NCI-H2196 (cell line): ENCODE measurements around the gene SIPA1.
"Not testable (repeated sequence)": the region's sequence is repeated elsewhere in the genome, so short reads cannot be mapped to it uniquely, and the experiment has no call there.

ENCODE experiments used
- DNase-seq: peaks from one replicate; lab custom pipeline; 2025; ENCODE audit not compliant: unreplicated experiment; lab: John Stamatoyannopoulos, UW

Gene SIPA1

DNA sequence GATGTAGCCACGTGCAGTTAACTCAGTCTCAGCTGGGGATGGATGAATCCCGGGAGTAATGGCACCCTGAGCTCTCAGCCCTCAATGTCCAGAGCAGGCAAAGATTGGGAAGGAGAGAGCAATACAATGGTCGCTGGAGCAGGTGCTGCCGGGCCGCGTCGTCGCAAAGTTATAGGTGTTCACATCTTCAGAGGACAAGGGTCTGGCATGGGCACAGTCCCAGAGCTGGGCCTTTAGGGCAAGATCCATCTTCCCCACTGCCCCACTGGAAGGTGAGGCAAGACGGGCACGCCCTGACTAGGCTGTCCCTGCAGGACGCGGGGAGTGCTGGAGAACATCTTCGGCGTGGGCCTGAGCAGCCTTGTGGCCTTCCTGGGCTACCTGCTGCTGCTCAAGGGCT, 14.7 kb upstream of the SIPA1 start:
- DNase-seq, result no peak

DNA sequence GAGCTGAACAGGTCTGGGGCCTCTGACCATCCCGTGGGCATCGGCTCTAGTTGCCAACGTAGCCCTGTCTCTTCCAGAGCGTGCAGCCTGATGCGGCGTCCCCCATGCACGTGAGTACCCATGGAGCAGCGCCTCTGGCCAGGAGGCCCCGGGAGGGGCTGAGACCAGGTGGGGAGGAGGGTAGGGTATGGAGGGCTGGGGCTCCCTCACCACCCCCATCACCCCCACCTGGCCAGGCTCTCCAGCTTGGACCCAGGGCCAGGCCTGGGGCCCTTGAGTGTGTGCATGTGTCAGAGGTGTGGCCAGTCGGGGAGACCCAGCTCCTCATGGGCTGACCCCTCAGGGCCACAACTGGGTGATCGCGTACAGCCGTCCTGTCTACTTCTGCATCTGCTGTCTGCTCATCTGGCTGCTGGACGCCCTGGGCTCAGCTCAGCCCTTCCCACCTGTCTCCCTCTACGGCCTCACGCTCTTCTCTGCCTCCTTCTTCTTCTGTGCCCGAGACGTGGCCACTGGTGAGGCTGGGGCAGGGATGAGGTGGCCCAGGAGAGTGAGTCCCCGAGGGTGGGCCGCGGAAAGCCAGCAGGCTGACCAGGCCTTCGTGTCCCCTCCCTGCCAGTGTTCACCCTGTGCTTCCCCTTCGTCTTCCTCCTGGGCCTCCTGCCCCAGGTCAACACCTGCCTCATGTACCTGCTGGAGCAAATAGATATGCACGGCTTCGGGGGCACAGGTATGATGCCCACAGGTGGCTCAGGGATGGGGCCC, 13.9 kb upstream of the SIPA1 start:
- DNase-seq, result no peak

DNA sequence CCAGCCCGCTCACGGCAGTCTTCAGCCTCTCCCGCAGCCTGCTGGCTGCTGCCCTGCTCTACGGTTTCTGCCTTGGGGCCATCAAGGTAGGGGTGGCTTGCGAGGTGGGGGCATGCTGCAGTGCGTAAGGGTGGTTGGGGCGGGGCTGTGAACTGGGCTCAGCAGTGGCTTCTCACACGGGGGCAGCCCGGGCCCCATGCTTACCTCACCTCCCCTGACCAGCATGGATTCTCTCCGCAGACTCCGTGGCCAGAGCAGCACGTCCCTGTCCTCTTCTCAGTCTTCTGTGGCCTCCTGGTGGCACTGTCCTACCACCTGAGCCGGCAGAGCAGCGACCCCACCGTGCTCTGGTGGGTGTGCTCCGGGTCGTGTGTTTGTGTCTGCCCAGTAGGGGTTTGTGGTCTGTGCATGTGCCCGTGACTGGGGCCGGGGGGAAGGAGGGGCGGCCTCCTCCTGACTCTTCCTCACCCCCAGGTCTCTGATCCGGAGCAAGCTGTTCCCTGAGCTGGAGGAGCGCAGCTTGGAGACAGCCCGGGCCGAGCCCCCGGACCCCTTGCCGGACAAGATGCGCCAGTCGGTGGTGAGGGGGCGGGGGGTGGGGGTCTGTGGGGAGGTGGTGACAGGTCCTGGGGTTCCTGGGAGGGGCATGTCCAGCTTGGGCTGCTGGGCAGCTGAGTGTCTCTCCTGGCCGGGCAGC, 12.8 kb upstream of the SIPA1 start:
- no peak for DNase-seq

DNA sequence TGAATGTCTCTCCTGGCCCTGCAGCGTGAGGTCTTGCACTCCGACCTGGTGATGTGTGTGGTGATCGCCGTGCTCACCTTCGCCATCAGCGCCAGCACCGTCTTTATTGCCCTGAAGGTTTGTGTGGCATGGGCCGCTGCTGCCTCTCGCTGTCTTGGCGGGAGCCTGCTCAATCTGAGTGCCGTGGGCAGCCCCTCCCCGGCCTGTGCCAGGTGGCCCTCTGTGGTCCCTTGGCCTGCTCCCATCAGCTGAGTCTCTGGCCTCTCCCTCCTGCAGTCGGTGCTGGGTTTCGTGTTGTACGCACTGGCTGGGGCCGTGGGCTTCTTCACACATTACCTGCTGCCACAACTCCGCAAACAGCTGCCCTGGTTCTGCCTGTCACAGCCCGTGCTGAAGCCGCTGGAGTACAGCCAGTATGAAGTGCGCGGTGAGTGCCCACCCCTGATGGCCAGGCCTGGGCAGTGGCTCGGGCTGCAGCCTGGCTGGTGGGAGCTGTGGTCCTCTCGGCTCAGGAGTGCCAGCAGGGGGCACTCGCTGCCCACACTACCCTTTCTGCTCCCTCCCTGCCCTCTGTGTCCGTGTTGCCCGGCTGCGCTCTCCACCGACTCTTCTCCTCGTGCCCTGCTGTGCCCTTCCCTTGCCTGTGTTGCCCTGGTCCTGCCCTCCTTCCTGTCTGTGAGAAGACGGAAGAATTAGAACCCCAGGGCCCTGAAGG, 12.1 kb upstream of the SIPA1 start:
- DNase-seq, result peak; percentile 21

DNA sequence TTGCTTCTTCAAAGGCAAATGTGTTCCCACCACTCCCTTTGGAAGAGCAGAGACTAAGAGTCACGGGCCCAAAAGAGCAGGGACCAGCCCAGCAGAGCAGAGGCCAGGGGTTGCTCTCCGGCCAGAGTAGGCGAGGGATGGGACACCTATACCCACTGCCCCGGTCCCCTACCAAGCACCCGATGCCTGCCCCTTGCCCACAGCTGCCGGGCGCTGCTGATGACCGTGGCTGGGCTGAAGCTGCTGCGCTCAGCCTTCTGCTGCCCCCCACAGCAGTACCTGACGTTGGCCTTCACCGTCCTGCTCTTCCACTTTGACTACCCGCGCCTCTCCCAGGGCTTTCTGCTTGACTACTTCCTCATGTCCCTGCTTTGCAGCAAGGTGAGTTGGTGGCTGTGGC, 10.7 kb upstream of the SIPA1 start:
- DNase-seq, result no peak

DNA sequence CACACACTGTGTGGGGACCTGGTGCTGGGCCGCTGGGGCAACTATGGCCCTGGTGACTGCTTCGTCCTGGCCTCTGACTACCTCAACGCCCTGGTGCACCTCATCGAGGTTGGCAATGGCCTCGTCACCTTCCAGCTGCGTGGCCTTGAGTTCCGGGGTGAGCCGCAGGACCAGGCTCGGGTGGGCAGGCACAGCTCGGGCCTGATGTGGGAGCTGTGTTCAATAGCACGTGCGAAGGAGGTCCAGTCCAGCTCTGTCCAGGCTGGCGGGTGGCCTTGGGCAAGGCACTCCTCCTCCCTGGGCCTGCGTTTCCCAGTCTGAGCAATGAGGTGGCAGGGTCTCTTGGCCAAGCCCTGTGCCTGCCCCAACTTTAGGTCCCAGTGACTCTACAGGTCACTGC, 8.3 kb upstream of the SIPA1 start:
- DNase-seq, result no peak

DNA sequence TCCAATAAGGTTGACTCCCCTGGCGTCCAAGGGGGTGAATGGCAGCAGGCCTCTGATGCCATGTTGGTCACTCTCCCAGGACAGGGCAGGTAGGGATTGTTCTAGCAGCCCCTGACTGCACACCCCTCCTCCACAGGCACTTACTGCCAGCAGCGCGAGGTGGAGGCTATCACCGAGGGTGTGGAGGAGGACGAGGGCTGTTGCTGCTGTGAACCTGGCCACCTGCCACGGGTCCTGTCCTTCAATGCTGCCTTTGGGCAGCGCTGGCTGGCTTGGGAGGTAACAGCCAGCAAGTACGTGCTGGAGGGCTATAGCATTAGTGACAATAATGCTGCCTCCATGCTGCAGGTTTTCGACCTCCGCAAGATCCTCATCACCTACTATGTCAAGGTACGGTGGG, 7.7 kb upstream of the SIPA1 start:
- no peak for DNase-seq

DNA sequence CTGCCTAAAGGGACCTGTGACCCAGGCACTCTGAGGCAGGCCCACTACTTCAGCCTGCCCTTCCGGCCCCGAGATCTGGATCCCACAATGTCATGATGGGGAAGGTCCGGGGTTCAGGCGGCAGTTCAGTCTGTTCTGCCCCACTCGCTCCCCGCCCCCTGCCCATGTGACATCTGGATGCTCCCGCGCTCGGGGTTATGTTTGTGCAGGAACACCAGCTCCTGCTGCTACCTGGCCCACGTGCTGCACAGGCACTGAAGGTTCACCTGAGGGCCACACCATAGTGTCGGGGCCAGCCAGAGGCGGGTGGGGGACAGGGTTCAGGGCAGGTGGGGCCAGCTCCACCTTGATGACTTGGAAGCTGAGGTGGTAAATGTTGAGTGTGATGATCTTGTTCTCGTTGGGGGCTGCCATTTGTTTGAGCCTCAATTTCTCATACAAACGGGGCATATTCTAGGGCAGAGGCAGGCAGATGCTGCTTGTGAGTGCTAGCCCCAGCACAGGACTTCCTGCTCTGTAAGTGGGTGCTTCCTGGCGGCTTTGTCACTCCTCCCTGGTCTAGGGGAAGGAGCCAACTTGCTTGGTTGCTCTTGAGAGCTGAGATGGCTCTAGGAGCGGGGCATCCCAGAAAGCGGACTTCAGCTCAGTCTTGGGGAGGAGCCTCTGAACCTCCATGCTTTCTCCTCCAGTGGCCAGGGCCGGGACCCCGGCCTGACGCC, 4.4 kb upstream of the SIPA1 start:
- DNase-seq, result no peak

DNA sequence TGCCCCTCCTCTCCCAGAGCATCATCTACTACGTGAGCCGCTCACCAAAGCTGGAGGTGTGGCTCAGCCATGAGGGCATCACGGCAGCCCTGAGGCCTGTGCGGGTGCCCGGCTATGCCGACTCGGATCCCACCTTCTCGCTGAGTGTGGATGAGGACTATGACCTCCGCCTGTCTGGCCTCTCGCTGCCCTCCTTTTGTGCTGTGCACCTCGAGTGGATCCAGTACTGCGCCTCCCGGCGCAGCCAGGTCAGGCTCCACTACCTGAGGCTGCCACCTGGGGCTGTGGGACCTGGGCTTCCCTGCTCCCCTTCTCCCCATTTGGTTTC, 3.8 kb upstream of the SIPA1 start:
- no peak for DNase-seq

DNA sequence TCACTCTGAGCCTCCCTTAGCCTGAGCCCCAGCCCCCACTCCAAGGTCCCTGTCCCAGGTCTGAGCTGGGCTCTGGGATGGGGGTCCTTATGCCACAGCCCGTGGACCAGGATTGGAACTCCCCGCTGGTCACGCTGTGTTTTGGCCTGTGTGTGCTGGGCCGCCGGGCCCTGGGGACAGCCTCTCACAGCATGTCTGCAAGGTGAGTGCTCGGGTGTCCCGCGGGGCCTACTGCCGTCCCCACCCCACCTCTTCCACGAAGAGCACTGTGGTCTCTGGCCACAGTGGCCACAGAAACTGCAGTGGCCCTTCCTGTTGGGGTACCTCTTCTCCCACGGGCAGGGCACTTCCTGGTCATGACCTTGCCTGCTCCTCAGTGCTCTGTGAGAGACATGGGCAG, 3.5 kb upstream of the SIPA1 start:
- DNase-seq, result no peak

DNA sequence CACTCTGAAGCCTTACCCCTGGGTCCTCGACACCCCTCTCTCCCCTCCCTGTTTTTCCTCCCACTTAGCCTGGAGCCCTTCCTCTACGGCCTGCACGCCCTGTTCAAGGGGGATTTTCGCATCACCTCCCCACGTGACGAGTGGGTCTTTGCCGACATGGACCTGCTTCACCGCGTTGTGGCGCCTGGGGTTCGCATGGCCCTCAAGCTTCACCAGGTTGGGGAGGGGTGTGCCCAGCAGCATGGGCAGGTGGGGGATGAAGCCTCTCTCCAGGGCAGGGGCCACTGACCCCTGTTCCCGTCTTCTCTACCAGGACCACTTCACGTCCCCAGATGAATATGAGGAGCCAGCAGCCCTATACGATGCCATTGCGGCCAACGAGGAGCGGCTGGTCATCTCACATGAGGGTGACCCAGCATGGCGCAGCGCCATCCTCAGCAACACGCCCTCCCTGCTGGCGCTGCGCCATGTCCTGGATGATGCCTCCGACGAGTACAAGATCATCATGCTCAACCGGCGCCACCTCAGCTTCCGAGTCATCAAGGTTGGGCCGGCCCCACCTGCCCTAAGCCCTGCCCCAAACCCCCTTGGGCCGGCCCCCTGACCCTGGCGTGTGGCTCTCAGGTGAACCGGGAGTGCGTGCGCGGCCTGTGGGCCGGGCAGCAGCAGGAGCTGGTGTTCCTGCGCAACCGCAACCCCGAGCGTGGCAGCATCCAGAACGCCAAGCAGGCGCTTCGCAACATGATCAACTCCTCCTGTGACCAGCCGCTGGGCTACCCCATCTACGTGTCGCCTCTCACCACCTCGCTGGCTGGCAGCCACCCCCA, 2.8 kb upstream of the SIPA1 start:
- DNase-seq, result peak; percentile 13

DNA sequence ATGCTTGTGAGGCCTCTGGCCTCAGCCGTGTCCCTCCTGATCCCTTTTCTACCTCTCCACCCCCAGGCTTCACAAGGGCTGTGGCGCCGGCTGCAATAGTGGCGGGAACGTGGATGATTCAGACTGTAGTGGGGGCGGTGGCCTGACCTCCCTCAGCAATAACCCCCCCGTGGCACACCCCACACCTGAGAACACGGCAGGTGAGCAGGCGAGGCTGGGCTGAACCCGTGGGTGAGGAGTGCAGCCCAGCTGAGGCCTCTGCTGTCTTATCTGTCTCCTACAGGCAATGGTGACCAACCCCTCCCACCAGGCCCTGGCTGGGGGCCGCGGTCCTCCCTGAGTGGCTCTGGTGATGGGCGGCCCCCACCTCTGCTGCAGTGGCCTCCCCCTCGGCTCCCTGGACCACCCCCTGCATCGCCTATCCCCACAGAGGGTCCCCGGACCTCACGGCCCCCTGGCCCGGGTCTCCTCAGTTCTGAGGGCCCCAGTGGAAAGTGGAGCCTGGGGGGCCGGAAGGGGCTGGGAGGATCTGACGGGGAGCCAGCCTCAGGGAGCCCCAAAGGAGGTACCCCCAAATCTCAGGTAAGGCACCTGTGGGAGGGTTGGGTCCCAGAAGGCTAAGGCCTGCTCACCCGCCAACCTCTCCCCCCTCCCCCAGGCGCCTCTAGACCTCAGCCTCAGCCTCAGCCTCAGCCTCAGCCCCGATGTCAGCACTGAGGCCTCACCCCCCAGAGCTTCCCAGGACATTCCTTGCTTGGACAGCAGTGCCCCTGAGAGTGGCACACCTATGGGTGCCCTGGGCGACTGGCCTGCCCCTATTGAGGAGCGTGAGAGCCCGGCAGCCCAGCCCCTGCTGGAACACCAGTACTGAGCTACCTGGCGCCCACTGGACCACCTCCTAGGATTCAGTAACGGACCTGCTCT, 1.5 kb upstream of the SIPA1 start:
- no peak for DNase-seq

DNA sequence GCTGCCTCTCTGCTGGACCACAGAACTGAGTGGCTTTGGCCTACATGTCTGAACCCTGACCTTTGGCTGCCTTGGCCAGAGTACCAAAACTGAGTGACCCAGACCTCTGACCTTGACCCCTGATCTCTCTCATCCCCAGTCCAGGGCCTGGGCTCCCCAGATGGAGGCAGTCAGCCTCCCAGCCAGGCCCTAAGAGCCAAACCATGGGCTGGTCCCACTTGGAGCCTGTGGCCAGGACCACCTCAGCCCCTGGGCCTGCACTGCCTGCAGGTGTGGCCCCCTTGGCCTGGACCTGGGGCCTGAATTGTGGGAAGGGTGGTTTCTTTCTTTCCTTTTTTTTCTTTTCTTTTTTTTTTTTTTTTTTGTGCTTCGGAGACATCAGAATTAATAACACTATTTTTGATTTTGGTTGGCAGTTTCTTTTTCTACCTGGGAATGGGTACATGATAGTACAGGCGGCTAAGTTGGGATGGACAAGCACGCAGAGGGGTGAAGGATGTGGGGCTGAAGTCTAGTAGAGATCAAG, 806 bp upstream of the SIPA1 start:
- DNase-seq, result no peak

DNA sequence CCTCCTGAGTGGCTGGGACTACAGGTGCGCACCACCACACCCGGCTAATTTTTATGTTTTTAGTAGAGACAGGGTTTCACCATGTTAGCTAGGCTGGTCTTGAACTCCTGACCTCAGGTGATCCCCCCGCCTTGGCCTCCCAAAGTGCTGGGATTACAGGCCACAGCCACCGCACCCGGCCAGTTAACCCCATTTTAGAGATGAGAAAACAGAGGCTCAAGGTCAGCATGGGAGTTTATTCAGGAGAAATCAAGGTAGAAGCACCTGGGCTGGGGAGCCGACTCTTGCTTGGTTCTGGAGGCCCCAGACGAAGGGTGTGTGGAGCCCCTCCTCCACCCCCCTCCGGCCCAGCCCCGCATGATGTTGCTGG, 1.3 kb downstream of the SIPA1 start:
- not testable (repeated sequence) for DNase-seq

DNA sequence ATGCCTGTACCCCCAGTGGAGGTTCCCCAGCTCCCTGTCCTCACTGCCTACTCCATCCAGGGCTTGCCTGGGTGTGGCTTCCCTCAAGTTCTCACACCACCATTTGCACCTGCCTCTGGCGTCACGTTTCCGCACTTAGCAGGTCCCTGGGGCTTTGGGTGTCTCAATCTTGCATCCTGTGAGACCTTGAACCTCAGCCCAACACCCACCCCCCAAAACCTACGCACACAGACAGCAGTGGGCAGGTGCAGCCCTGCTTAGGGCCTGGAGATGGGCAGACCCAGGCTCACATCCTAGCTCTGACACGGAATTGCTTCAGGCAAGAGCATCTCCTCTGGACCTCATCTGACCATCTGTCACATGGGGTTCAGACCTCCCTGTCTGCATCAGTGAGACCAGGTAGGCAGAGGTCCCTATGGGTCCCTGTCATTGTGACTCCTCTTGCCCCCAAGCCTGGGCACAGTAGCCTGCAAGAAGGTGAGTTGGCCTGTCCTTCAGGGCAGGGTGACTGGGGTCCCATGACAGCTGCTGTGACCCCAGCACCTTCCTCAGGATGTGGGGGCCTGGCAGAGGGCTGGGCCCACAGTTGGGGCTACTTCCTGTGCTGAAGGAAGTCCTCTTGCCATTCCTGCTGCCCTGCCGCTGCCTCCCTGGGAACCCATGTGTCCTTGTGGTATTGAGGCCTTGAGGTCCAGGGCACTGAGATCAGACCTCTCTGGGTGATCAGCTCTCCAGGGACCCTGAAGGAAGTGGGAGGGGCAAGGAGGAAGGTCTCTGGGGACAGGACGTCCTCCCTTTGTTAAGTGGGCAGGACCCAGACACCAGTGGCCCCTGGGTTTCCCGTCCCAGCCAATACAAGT, 2.0 kb downstream of the SIPA1 start:
- DNase-seq, result no peak

DNA sequence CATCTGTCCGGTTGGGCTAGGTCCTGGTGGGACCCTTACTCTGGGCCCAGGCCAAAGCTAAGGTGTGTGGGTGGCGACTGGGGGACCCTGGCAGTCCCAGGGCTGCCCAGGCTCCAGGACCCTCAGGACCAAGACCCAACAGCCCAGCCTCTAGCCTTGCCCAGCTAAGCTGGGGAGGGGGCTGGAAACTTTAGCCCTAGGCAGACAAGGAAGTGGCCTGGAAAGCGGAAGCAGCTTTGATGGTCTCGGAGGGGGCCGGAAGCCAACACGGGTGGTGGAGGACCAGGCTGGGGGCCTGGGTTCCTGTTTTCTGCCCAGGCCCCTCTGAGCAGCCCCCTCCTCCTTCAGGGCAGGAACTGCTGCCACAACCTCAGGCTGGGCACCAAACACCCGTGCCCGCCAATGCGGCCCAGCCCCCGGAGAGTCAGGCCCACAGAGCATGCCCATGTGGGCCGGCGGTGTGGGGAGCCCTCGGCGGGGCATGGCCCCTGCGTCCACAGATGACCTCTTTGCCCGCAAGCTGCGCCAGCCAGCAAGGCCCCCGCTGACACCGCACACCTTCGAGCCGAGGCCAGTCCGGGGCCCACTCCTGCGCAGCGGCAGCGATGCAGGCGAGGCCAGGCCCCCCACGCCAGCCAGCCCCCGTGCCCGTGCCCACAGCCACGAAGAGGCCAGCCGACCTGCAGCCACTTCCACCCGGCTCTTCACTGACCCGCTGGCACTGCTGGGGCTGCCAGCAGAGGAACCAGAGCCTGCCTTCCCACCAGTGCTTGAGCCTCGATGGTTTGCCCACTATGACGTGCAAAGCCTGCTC, 2.8 kb downstream of the SIPA1 start:
- no peak for DNase-seq

DNA sequence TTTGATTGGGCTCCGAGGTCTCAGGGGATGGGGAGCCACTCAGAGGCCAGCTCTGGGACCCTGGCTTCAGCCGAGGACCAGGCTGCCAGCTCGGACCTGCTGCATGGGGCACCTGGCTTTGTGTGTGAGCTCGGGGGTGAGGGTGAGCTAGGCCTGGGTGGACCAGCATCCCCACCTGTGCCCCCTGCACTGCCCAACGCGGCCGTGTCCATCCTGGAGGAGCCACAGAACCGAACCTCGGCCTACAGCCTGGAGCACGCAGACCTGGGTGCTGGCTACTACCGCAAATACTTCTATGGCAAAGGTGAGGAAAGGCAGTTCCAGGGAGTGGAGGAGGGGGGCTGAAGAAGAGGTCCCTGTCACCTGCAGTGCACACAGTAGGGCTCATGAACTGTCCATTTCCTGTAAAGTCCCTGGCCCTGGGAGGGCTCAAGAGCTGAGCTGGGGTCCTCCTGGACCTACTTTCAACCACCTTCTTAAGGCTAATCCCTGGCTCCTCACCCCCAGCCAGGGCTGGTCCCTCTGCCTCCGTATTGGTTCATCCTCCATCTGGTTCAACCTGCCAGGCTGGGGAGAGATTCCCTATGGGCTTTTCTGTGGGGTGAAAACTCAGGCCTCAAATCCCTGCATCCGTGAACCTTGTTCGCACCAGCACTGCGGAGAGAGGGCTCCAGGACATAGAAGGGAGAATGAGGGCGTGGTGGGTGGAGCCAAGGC, 3.6 kb downstream of the SIPA1 start:
- DNase-seq, result no peak
